ENCODE measurements around the gene ALDH3A2. TPM values are rescaled to one million over a fixed set of nuclear protein-coding genes. Genes with fewer than 3 reads are reported as not detected.

ALDH3A2 gene
- total and polyA plus RNA-seq, 8 donors: 26.8 to 236 (median 106) TPM

GRCh38 chr17:19626079-19626478 is 22.5 kb upstream of the ALDH3A2 start:
- Histone ChIP-seq H3K27me3 (no peaks in the 10 kb centered on the region), H3K4me3 (no peak overlapping the region), H3K9me3 (peaks cover 0 to 15% (median 3%) of the 10 kb centered on the region in 4 donors), H3K27ac (no peak overlapping the region), H3K36me3 (no peaks in the 10 kb centered on the region), H3K4me1 (no peaks in the 10 kb centered on the region)
- WGBS, 5 donors: 96 to 100% (median 98%) methylated on average over 4 of the region's 4 CpGs
- intact Hi-C loops (cut with DNase I; ENCODE audit: low total_unique reads): no loop called here
- TF ChIP-seq EP300 (IDR thresholded peaks at IDR 0.05) (no peak), CTCF (IDR thresholded peaks at IDR 0.05) (no peak), POLR2AphosphoS5 (IDR thresholded peaks at IDR 0.05) (no peak), POLR2A (IDR thresholded peaks at IDR 0.05) (no peak)
- no peak for DNase-seq

- no peaks in the 10 kb centered on the region for H3K36me3 ChIP-seq
- H3K27me3 ChIP-seq: no peaks in the 10 kb centered on the region
- no peaks in the 10 kb centered on the region for H3K4me1 ChIP-seq
- no peak for DNase-seq
- WGBS, 5 donors: 38 to 54% (median 43%) methylated on average over 3 of the region's 3 CpGs
- H3K4me3 ChIP-seq: no peak overlapping the region
- intact Hi-C loops (cut with DNase I; ENCODE audit: low total_unique reads): no loop called here
- TF ChIP-seq CTCF (IDR thresholded peaks at IDR 0.05) (no peak), EP300 (IDR thresholded peaks at IDR 0.05) (no peak), POLR2AphosphoS5 (IDR thresholded peaks at IDR 0.05) (no peak), POLR2A (IDR thresholded peaks at IDR 0.05) (no peak)
- no peak overlapping the region for H3K27ac ChIP-seq
- H3K9me3 ChIP-seq: no peaks in the 10 kb centered on the region
These were observed 19.1 kb upstream of the ALDH3A2 start for GRCh38 chr17:19629449-19629848.

GRCh38 chr17:19630035-19630434 is 18.5 kb upstream of the ALDH3A2 start:
- 71 to 86% (median 83%) methylated on average over 4 of the region's 4 CpGs for WGBS, 5 donors
- Histone ChIP-seq H3K27me3 (no peaks in the 10 kb centered on the region), H3K27ac (no peak overlapping the region), H3K9me3 (no peaks in the 10 kb centered on the region), H3K4me3 (no peak overlapping the region), H3K4me1 (no peaks in the 10 kb centered on the region), H3K36me3 (no peaks in the 10 kb centered on the region)
- TF ChIP-seq POLR2AphosphoS5 (IDR thresholded peaks at IDR 0.05) (no peak), POLR2A (IDR thresholded peaks at IDR 0.05) (no peak), CTCF (IDR thresholded peaks at IDR 0.05) (no peak), EP300 (IDR thresholded peaks at IDR 0.05) (no peak)
- no peak for DNase-seq
- intact Hi-C loops (cut with DNase I; ENCODE audit: low total_unique reads): loop anchor here (10.0 kb wide), 1 partner anchor 105 kb away; no protein-coding TSS in a partner anchor

- no peaks in the 10 kb centered on the region for H3K9me3 ChIP-seq
- no peak overlapping the region for H3K27ac ChIP-seq
- intact Hi-C loops (cut with DNase I; ENCODE audit: low total_unique reads): loop anchor here (10.0 kb wide), 1 partner anchor 106 kb away; no protein-coding TSS in a partner anchor
- 90 to 100% (median 94%) methylated on average over 1 of the region's 1 CpG for WGBS, 5 donors
- no peak overlapping the region for H3K4me3 ChIP-seq
- H3K4me1 ChIP-seq: no peaks in the 10 kb centered on the region
- no peak for TF ChIP-seq POLR2AphosphoS5 (IDR thresholded peaks at IDR 0.05)
- no peak for TF ChIP-seq CTCF (IDR thresholded peaks at IDR 0.05)
- TF ChIP-seq EP300 (IDR thresholded peaks at IDR 0.05): no peak
- TF ChIP-seq POLR2A (IDR thresholded peaks at IDR 0.05): no peak
- no peaks in the 10 kb centered on the region for H3K27me3 ChIP-seq
- no peaks in the 10 kb centered on the region for H3K36me3 ChIP-seq
- DNase-seq: no peak
These were observed 17.9 kb upstream of the ALDH3A2 start for GRCh38 chr17:19630661-19631060.

All from stomach (tissue), 9 donors.